H1 (cell line): ENCODE results near the gene TIMP4. TPM values are rescaled to one million over a fixed set of nuclear protein-coding genes. Genes with fewer than 3 reads are reported as not detected.

Experiments
- CTCF ChIA-PET: fragments of 300-600 bp; sonication (Branson Sonifier 250); formaldehyde crosslinking; loops from one replicate; lab custom pipeline; 2021; ENCODE audit not compliant: partially characterized antibody; lab: Charles Lee
- POLR2A ChIA-PET: fragments of 300-600 bp; sonication (Branson Sonifier 250); formaldehyde crosslinking; loops from one replicate; lab custom pipeline; 2021; ENCODE audit warnings: inconsistent platforms; ENCODE audit not compliant: partially characterized antibody; lab: Charles Lee
- DNase-seq, 2 experiments: peaks; one replicate each; pipeline versions ENCODE4 v3.0.0 to v3.0.0-alpha.2; 2010 to 2022; ENCODE audit warnings: low spot score in 2 of 2, low read depth in 1 of 2, mixed read lengths in 1 of 2
- FAIRE-seq: peaks from 2 replicates; lab custom pipeline; 2011; peaks lifted over from hg19 to GRCh38; lab: Jason Lieb, UNC
- H2AFZ ChIP-seq: 2 replicates; pipeline ENCODE4 v1.8.1; 2012; ENCODE audit warnings: low read length, inconsistent platforms
- H2AK5ac ChIP-seq: 2 replicates; pipeline ENCODE4 v1.6.1; 2013; ENCODE audit warnings: low read depth, low read length
- H2BK120ac ChIP-seq: replicated peaks from 2 replicates; pipeline ENCODE3; 2013; ENCODE audit warnings: low read depth, low read length, inconsistent platforms
- H2BK12ac ChIP-seq: 2 replicates; pipeline ENCODE4 v1.6.1; 2013; ENCODE audit warnings: low read depth, low read length
- H2BK15ac ChIP-seq: 2 replicates; pipeline ENCODE4 v1.6.1; 2013; ENCODE audit warnings: low read length
- H2BK20ac ChIP-seq: 2 replicates; pipeline ENCODE4 v1.6.1; 2013; ENCODE audit warnings: low read length
- H2BK5ac ChIP-seq: 2 replicates; pipeline ENCODE4 v1.6.1; 2013; ENCODE audit warnings: low read depth, low read length
- H3K14ac ChIP-seq: 2 replicates; pipeline ENCODE4 v1.6.1; 2013; ENCODE audit warnings: inconsistent platforms; ENCODE audit not compliant: insufficient read length
- H3K18ac ChIP-seq: 2 replicates; pipeline ENCODE4 v1.6.1; 2013; ENCODE audit warnings: low read length; ENCODE audit errors: extremely low read depth
- H3K23ac ChIP-seq: 2 replicates; pipeline ENCODE4 v1.6.1; 2013; ENCODE audit warnings: inconsistent platforms; ENCODE audit not compliant: insufficient read length
- H3K23me2 ChIP-seq: 2 replicates; pipeline ENCODE4 v1.6.1; 2013; ENCODE audit warnings: low read depth, low read length
- H3K27ac ChIP-seq: 2 replicates; pipeline ENCODE4 v1.6.1; 2011; ENCODE audit warnings: low read depth, low read length, inconsistent platforms
- H3K27me3 ChIP-seq, 4 experiments: replicated peaks in 1 of 4; 1 replicate in 1 of 4; 2 replicates in 3 of 4; pipeline versions ENCODE4 v1.6.1 to v1.8.1; 2011 to 2013; ENCODE audit warnings: low read length in 3 of 4, mild to moderate bottlenecking in 3 of 4, inconsistent platforms in 2 of 4, mixed read lengths in 2 of 4, moderate library complexity in 1 of 4; ENCODE audit not compliant: control insufficient read depth in 3 of 4, insufficient read depth in 3 of 4; ENCODE audit errors: extremely low read depth in 1 of 4
- H3K36me3 ChIP-seq, 4 experiments: 2 replicates each; pipeline versions ENCODE4 v1.6.1 to v1.8.1; 2011 to 2013; ENCODE audit warnings: mild to moderate bottlenecking in 4 of 4, low read length in 3 of 4, moderate library complexity in 2 of 4, control low read depth in 1 of 4, inconsistent platforms in 1 of 4; ENCODE audit not compliant: insufficient read depth in 4 of 4, control insufficient read depth in 2 of 4
- H3K4ac ChIP-seq: replicated peaks from 2 replicates; pipeline ENCODE3; 2013; ENCODE audit warnings: low read length, low read depth, mixed read lengths, inconsistent platforms; ENCODE audit not compliant: insufficient read length
- H3K4me1 ChIP-seq, 4 experiments: replicated peaks in 1 of 4; 1 replicate in 1 of 4; 2 replicates in 3 of 4; pipeline versions ENCODE4 v1.6.1 to v1.8.1; 2011 to 2013; ENCODE audit warnings: low read length in 3 of 4, inconsistent platforms in 2 of 4, mixed read lengths in 1 of 4; ENCODE audit not compliant: insufficient read depth in 4 of 4, control insufficient read depth in 3 of 4
- H3K4me2 ChIP-seq, 2 experiments: 2 replicates each; pipeline versions ENCODE4 v1.6.1 to v1.8.1; 2011 to 2013; ENCODE audit warnings: low read depth in 2 of 2, low read length in 2 of 2, control low read depth in 1 of 2, inconsistent platforms in 1 of 2, mild to moderate bottlenecking in 1 of 2; ENCODE audit not compliant: insufficient read depth in 1 of 2
- H3K4me3 ChIP-seq, 4 experiments: fragments of 200-600, 300-600 bp in 1 of 4; sonication (generic), shearing (Covaris generic), sonication (Bioruptor Twin) in 1 of 4; 2 replicates each; pipeline versions ENCODE4 v1.5.1 to v1.8.1; 2011 to 2016; ENCODE audit warnings: low read length in 4 of 4, low read depth in 3 of 4, control low read depth in 2 of 4, inconsistent platforms in 2 of 4, mild to moderate bottlenecking in 2 of 4, mixed read lengths in 1 of 4, moderate library complexity in 1 of 4; ENCODE audit not compliant: insufficient read depth in 2 of 4; ENCODE audit errors: extremely low read depth in 1 of 4
- H3K56ac ChIP-seq: replicated peaks from 2 replicates; pipeline ENCODE3; 2013; ENCODE audit warnings: low read depth, mild to moderate bottlenecking, mixed read lengths, low read length, inconsistent platforms; ENCODE audit not compliant: insufficient read length
- H3K79me1 ChIP-seq: 2 replicates; pipeline ENCODE4 v1.6.1; 2013; ENCODE audit warnings: low read depth, low read length, control low read depth
- H3K79me2 ChIP-seq, 2 experiments: 2 replicates each; pipeline versions ENCODE4 v1.6.1 to v1.8.1; 2012 to 2013; ENCODE audit warnings: low read length in 2 of 2, mild to moderate bottlenecking in 2 of 2, inconsistent platforms in 1 of 2; ENCODE audit not compliant: insufficient read depth in 2 of 2, control insufficient read depth in 1 of 2
- H3K9ac ChIP-seq, 4 experiments: replicated peaks in 1 of 4; 1 replicate in 1 of 4; 2 replicates in 3 of 4; pipeline versions ENCODE4 v1.6.1 to v1.8.1; 2011 to 2013; ENCODE audit warnings: low read depth in 3 of 4, low read length in 3 of 4, control low read depth in 2 of 4, mild to moderate bottlenecking in 2 of 4, moderate library complexity in 2 of 4, inconsistent platforms in 1 of 4; ENCODE audit errors: extremely low read depth in 1 of 4
- H3K9me3 ChIP-seq, 2 experiments: 2 replicates each; pipeline versions ENCODE4 v1.6.1 to v1.8.1; 2012 to 2013; ENCODE audit warnings: mild to moderate bottlenecking in 2 of 2, moderate library complexity in 2 of 2, control low read depth in 1 of 2, inconsistent platforms in 1 of 2, low read depth in 1 of 2, low read length in 1 of 2, mixed read lengths in 1 of 2; ENCODE audit not compliant: insufficient read depth in 2 of 2
- H4K20me1 ChIP-seq, 2 experiments: replicated peaks in 1 of 2; 2 replicates each; pipeline versions ENCODE3 to v1.8.1; 2011 to 2013; ENCODE audit warnings: inconsistent platforms in 2 of 2, low read length in 2 of 2, mild to moderate bottlenecking in 1 of 2; ENCODE audit not compliant: insufficient read depth in 2 of 2, control insufficient read depth in 1 of 2
- H4K5ac ChIP-seq: 2 replicates; pipeline ENCODE4 v1.6.1; 2013; ENCODE audit warnings: low read length, low read depth, mixed read lengths, inconsistent platforms; ENCODE audit not compliant: insufficient read length
- H4K8ac ChIP-seq: 2 replicates; pipeline ENCODE4 v1.8.0; 2013; ENCODE audit warnings: mild to moderate bottlenecking, moderate library complexity, low read length, inconsistent platforms; ENCODE audit not compliant: insufficient read depth; ENCODE audit errors: extremely low read depth
- H4K91ac ChIP-seq: replicated peaks from 2 replicates; pipeline ENCODE3; 2013; ENCODE audit warnings: low read length, mixed read lengths, inconsistent platforms; ENCODE audit not compliant: insufficient read length
- CHD2 ChIP-seq: IDR thresholded peaks from 2 replicates; pipeline ENCODE4 v1.6.1; 2012; ENCODE audit warnings: low read length, improper control_type of control experiment
- MAFK ChIP-seq: IDR thresholded peaks from 2 replicates; pipeline ENCODE4 v1.6.1; 2012; ENCODE audit warnings: low read depth, mild to moderate bottlenecking, improper control_type of control experiment, low read length
- RBBP5 ChIP-seq: IDR thresholded peaks from 2 replicates; pipeline ENCODE4 v1.7.1; 2012; ENCODE audit warnings: low read depth, mild to moderate bottlenecking, inconsistent platforms, low read length, moderate library complexity, borderline replicate concordance
- WGBS, 2 experiments: shearing (Covaris generic) in 1 of 2; methylation state at CpG; one replicate each; pipeline versions ENCODE4 v1.1.6 to v1.1.7; 2013 to 2015; ENCODE audit warnings: low lambda C conversion rate in 2 of 2, mixed read lengths in 2 of 2, inconsistent platforms in 1 of 2, low coverage in 1 of 2, missing lambda C conversion rate in 1 of 2; ENCODE audit not compliant: insufficient replicate concordance in 2 of 2, insufficient coverage in 1 of 2, insufficient read length in 1 of 2; ENCODE audit errors: extremely low coverage in 1 of 2, missing lambda C conversion rate in 1 of 2; 5-methylcytosine and 5-hydroxymethylcytosine counted together
- polyA plus RNA-seq, 7 experiments: library from polyadenylated mRNA; depleted of rRNA in 3 of 7; stranded (reverse) in 5 of 7; unstranded in 2 of 7; fragments of >200 nt in 5 of 7; fragments of 200-250 nt in 2 of 7; gene quantifications; 1 replicate in 5 of 7; 2 replicates in 1 of 7; 4 replicates in 1 of 7; pipeline versions ENCODE4 v1.2.1 to v1.2.3, GENCODE V29; 2011 to 2013; ENCODE audit warnings: missing spikeins in 2 of 7, mixed read lengths in 2 of 7
- total RNA-seq: library from RNA; stranded (reverse); fragmentation: NEBNext Ultra II Directional; extraction: Animal tissue kit (Norgen Biotek cat#: 25700); gene quantifications from 2 replicates; pipeline ENCODE4 v1.2.1, GENCODE V29; 2021
- TF ChIP-seq, protein P1 (sequence below): IDR thresholded peaks from 2 replicates; pipeline ENCODE4 v1.6.1; 2011; ENCODE audit warnings: low read depth, mild to moderate bottlenecking, low read length; ENCODE audit not compliant: insufficient read depth

The TIMP4 gene
- total and polyA plus RNA-seq, 2 of the 8 experiments (the other 6 are each of a cell fraction or from before 2014, with no cell fraction given): 5.1 to 8.7 TPM

GRCh38 chr3:12132881-12133280 lies 25.8 kb downstream of the TIMP4 start:
- DNase-seq: no peak
- POLR2A ChIA-PET: no interaction called here
- no peaks in the 10 kb centered on the region for H3K27me3 ChIP-seq
- no peaks in the 10 kb centered on the region for H3K36me3 ChIP-seq
- H3K4me3 ChIP-seq: no peak overlapping the region
- no peak overlapping the region for H3K9ac ChIP-seq
- 79% methylated on average over 1 of the region's 1 CpG; no CpG with 5 or more reads in 1 of the 2 experiments for WGBS, 2 experiments
- H2BK15ac ChIP-seq: no peak overlapping the region
- no peak overlapping the region for H3K27ac ChIP-seq
- no peak for TF ChIP-seq CHD2
- no peak for TF ChIP-seq RBBP5
- TF ChIP-seq MAFK: no peak
- TF ChIP-seq, protein P1, sequence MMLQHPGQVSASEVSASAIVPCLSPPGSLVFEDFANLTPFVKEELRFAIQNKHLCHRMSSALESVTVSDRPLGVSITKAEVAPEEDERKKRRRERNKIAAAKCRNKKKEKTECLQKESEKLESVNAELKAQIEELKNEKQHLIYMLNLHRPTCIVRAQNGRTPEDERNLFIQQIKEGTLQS: no peak
- TF ChIP-seq, all 59 proteins: peak for 0
- Histone ChIP-seq H2BK20ac (no peak overlapping the region), H2AFZ (no peak overlapping the region), H4K91ac (no peak overlapping the region), H3K23me2 (no peaks in the 10 kb centered on the region), H3K4me2 (no peak overlapping the region), H3K18ac (no peak overlapping the region), H4K20me1 (no peaks in the 10 kb centered on the region), H4K5ac (no peak overlapping the region), H3K56ac (no peak overlapping the region), H4K8ac (no peak overlapping the region), H2BK5ac (no peak overlapping the region), H3K79me1 (no peaks in the 10 kb centered on the region), H2BK120ac (no peak overlapping the region), H2AK5ac (no peak overlapping the region), H3K9me3 (no peaks in the 10 kb centered on the region), H2BK12ac (no peak overlapping the region), H3K4me1 (no peaks in the 10 kb centered on the region), H3K14ac (no peak overlapping the region), H3K23ac (no peak overlapping the region), H3K4ac (no peak overlapping the region), H3K79me2 (no peaks in the 10 kb centered on the region)
- CTCF ChIA-PET: interaction anchor here (1.0 to 37.6 kb wide), 5 partner anchors 18 to 347 kb away, joined by 3 to 651 read pairs (median 3); no protein-coding TSS in a partner anchor
- no peak for FAIRE-seq
